Middle frontal gyrus (tissue), 1 donor: Measurements from ENCODE around the gene RRN3.
A peak's percentile ranks its signal among the peaks of the same experiment; 100 is the strongest.
"Not testable (repeated sequence)": the region's sequence is repeated elsewhere in the genome, so short reads cannot be mapped to it uniquely, and the experiment has no call there.

ENCODE experiments used
- DNase-seq: peaks from one replicate; pipeline ENCODE4 v3.0.0-alpha.2; 2015; ENCODE audit warnings: low spot score; ENCODE audit errors: extremely low spot score

The RRN3 gene

DNA sequence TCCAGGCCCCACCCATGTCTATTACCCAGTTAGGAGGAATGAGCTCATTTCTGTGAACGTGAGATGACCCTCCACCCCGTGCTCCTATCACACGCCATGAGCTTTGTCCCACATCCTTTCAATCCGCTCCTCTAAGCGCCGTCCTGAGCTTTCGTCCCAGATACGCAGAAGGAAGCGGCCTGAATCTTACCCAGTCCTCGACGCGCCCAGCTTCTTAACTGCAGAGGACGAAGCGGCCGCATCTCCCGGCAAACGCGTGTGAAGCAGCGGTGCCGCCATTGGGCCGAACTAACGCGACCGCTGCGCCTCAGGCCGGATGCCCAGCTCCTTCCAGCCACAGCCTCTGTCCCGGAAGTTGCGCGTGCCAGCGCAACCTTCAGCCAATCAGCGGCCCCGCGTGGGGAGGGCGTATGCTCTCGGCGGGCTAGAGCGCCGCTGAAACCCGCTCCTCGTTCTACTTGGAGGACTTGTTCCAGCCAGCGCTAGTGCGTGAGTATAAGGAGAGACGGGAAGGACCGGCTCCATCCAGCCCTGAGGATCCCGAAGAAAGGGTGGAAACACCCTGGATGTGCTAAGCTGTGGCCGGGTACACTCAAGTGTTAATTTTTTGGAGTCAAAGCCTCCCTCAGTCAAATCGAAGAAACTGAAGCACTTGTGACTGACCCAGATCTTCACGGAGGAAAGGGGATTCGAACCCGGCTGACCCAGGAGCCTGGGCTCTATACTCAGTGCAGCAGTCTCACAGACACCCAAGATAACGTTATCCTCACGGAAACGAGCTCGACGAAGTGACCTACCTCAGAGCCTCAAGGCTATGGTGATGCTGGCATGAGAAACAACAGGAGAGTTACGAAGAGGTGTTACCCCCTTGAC is at the start of gene RRN3:
Gene RRN3 (minus strand): TSS at position 318 of the 873 bp plus-strand sequence. CDS start 39 bp downstream, at position 279.
- peak; percentile 93 for DNase-seq

- not testable (repeated sequence) for DNase-seq
Measured at GRCh38 chr16:15143601-15144091, 49.6 kb upstream of the RRN3 start.

DNA sequence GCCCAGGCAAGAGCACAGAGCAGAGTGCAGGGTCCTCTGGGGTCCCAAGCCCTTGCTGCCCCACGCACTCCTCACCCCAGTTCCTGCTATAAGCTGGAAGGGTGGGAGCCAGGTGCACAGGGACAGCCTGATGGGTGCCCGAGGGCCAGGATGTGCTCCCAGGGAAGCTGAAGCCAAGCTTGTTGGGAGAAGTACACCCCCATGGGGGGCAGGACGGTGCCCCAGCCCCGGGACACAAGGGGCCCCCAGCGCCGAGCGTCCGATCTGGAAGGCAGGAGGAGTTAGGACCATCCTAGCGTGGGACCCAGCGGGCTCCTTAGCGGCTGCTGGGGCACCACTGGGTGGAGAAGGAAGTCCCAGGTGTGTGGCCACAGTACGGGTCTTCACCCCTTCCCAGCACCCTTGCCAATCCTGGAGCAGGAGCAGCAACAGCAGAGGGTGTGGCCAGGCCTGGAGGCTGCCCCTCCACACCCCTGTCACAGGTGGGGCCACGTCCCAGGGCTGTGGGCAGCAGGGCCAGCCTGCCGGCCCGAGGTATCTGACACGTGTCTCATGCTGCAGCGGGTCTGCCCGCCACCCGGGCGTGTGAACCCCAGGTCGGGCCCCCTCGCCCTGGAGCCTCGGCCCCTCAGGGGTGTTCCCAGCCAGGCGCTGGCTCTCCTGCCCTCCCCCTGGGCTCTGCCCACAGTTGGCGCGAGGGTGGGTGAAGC is 49.0 kb upstream of the RRN3 start:
- not testable (repeated sequence) for DNase-seq

DNA sequence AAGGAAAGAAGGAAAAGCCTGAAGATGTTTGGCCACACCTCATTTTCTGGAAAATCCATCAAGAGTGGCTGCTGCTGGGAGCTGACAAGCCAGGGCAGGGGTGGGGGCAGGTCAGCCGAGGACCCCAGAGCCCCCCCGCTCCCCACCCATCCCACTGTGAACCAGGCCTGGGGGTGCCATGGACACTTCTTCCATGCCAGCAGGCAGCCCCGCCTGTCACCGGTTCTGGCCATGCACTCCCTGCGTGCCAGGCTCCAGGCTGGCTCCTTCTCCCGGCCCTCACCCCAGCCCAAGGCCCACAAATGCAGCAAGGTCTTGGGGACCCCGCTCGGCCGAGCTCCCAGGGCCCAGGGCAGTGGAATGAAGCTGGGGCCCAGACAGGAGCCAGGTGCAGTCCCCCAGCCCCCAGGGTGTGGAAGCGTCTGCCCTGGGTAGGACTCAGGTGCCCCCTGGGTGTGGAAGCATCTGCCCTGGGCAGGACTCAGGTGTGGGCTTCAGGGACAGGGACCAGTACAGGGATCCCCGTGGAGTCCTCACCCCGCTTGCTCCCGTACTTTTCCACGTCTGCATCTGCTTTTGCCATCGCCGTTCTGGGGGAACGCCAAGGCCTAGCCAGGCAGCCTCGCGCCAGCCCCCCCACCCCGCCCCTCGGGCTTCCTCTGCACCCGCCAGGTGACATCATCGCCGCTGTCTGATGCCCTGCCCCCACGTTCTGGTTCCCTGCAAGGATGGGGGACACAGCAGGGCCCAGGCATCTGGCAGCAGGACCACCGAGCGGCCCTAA is 48.2 kb upstream of the RRN3 start:
- not testable (repeated sequence) for DNase-seq

DNA sequence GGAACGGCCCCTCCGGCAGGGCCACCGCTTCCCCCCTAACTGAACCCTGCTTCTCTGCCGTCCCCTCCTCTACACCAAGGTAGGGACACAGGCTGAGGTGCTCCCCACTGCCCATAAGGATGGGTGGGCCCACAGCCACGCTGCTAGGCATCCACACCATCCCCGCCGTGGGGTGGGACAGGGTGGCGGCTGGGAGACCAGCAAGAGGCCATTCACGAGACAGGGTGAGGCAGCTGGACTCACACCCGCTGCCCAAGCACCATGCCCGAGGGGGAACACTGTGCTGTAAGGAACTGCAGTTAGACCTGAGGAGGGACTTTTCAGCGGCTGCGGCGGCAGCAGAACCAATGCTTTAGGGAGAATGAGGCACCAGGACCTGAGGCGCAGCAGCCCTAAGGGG is 47.5 kb upstream of the RRN3 start:
- no peak for DNase-seq

DNA sequence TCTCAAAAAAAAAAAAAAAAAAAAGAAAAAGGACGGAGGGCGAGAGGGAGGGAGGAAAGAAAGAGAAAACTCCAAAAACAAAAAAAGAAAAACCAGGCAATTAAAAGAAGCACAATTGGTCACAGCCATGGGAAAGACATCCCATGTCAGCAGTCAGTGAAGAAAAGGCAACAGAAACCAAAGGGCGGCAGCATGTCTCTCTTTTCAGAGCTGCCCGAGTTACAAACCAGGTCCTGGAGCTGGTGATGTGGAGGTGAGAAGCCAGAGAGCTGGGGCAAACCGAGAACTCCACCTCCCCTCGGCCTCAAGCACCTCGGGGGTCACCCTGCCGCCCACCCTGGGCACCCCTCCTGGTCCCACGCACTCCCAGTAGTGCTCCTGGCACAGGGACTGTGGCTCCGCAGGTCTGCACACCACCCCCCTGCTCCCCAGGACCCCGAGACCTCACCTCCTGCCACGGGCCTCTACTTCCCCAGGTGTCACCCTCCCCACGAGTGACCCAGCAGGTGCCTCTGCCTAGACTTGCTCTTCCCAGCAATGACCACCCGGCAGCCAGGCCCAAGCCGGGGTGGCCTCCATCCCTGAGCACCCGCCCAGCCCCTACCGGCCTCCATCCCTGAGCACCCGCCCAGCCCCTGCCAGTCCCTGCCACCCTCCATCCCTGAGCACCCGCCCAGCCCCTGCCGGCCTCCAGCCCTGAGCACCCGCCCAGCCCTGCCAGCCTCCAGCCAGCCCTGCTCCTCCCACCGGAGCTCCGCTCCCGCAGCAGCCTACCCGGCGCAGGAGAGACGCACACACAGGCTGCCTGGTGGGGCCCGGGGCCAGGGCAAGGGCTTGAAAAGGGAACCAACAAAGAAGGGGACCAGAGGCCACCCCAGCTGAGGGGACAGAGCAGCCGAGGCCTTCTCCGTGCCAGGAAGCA is 46.6 kb upstream of the RRN3 start:
- peak; percentile 2 for DNase-seq

DNA sequence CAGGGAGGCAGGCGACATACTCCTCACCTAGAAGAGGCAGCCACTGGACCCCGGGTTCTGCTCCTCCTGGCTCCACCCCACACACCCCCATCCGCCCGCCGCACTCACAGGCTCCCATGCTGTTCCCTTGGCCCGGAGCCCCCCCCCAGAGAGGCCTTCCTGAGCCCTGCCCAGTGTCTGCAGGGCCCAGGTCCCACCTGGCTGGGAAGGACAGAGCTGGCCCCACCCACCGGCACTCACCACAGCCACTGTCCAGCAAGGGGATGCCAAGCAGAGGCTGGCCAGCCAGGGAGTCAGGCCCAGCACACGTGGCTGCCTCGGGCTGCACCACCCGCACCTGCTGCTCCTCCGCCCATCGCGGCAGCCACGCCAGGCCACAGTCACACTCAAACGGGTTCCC is 43.4 kb upstream of the RRN3 start:
- not testable (repeated sequence) for DNase-seq

DNA sequence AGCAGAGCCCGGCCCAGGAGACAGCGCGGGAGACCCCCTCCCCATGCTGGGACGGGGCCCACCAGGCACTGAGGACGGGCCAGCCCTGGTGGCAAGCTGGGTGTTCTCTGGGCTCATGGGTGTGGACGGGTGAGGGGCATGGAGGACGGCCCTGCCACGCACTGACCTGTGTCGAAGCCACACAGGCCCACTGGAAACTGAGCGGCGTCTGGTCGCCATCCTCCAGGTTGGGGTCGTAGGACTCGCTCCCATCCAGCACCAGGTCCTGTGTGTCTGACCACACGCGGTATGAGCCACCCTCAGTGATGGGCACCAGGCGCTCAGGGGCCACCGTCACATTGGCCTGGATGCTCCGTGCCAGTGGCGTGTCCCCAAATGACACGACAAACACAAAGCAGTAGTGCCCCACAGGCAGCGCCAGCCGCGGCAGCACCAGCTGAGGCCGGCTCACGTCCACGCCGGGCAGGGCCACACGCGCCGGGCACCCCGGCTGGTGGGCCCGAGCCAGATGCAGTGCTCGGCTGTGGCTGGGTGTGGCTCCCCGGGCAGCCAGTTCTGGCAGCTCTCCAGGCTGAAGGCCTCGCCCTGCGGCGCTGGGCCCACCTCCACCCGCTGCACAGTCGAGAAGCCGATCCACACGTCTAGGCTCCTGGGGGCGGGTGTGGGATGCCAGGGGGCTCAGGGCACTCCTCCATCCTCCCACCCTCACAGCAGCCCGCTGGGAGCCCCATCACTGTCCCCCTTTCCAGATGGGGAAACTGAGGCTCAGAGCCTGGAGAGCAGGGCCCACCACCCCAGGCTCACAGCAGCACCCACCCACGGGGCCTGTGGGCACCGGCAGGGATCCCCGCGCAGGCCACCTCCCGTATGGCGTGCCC is 41.6 kb upstream of the RRN3 start:
- DNase-seq = not testable (repeated sequence)

DNA sequence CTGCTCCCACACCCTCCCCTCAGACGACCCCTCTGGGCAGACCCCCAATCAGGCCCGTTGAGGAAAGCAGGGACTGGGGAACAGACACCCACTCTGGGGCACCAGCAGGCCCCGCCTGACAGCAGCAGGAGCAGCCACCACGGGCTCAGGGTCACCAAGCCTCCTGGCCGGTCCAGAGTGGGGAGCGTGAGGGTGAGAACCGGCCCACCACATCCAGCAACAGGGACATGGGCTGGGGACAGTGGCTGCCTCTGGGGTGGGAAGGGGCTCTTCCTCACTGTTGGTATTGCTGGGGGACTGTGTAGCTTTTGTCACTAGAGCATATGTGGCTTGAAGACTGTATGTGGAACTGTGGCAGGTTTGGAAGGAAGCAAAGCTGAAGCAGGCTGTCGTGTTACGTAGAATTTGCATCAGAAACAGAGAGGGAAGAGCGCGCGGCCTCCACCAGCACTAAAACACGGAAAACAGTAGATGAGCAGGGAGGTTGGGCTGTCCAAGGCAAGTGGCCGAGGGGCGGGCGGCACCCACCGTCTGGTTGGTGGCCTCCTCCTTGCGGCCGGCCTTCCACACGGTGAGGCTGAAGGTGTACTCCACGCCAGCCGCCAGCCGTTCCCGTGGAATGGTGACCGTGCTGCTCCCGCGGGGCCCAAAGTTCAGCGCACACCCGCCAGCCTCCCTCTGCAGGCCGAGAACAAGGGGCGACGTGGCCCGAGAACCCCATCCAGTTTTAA is 40.8 kb upstream of the RRN3 start:
- not testable (repeated sequence) for DNase-seq

GRCh38 chr16:15133554-15133953 is 39.5 kb upstream of the RRN3 start:
- DNase-seq = not testable (repeated sequence)

DNA sequence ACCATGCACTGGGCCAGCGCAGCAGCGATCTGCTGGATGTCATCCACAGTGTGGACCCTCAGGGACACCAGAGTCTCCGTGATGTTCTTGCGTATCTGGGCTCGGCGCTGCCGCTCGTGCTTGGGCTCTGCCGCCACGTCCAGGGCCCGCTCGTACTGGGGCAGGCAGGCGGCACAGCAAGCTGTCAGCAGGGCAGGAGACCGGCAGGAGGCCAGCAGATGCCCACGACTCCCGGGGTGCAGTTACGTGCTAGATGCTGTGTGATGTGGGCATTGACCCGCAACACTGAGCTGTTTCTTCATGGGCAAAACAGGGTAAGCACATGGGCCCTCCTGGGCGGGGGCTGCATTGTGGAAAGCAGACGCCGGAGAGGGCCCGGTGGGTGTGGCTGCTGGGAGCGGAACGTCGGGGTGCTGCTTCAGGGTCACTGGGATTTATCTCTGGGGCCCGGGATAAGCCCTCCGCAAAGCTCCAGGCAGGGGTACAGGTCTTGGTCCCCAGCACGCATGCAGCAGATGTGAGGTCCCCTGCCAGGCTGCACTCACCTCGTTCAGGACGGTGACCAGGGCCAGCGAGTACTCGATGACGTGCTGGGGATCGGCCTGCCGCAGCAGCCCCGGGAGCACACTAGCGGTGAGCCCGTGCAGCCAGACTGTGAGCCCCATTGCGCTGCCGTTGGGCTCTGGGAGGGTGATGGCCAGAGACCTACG is 38.8 kb upstream of the RRN3 start:
- not testable (repeated sequence) for DNase-seq

- DNase-seq = not testable (repeated sequence)
Measured at GRCh38 chr16:15130943-15131700, 37.0 kb upstream of the RRN3 start.

DNA sequence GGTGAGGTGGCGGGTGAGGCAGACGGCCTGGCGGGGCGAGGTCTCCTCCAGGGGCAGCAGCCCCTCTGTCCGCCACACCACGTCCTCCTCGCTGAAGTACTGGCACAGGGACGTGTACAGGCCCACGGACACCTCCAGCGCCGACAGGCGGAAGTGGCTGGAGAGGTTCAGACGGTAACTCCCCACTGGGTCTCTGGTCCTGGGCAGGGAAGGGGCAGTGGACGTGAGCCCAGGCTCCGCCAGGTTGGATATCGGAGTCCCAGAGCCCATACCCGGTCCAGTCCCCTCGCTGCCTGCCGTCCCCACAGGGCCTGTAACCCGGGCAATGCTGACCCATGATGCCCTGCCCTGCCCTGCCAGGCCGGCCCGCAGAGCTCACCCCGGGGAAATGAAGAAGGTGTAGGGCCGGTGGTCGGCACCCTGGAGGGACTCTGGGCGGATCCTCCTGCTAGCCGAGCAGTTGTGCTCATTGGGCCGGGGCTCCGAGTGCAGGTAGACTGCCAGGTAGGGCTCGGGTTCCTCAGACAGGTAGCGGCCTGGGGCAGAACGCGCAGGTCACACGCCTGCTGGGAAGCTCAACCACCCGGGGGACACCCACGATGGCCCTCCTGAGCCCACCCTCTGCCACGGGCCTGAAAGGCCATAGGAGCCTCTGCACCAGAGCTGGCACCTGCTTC is 36.3 kb upstream of the RRN3 start:
- DNase-seq = not testable (repeated sequence)

DNA sequence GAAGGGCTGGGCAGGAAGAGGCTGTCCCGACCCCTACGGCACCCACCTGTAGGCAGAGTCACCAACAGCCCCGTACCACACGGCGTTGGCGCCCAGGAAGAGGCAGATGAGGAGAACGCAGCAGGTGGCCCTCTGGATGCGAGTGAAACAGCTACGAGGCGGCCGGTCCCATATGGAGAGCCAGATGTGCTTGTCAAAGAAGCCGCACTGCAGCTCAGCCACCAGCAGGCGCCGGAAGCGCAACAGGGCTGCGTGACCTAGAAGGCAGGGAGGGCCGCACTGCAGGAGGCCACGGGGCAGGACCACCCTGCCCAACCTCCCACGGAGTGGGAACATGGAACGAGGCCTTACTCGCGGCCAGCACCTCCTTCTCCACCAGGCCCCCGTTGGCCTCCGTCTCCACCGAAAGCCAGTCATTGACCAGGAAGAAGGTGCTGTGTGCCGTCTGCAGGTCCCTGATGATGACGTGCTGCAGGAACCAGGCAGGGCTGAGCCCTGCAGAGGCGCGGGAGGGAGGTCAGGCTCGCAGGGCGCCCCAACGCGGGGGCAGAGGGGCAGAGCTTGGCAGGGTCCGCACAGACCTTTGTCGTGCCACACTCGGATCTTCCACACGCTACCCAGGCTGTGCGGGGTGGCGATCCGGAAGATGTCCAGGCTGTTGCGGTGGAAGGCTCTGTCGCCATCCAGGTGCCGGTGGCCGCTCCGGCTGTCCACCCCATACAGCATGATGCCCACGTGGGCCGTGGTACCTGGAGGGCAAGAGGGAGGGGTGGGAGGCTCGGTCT is 33.8 kb upstream of the RRN3 start:
- DNase-seq = not testable (repeated sequence)

- DNase-seq = not testable (repeated sequence)
Measured at GRCh38 chr16:15100372-15100987, 6.4 kb upstream of the RRN3 start.
